ENCODE results near the gene BRCC3. TPM values are rescaled to one million over a fixed set of nuclear protein-coding genes. Genes with fewer than 3 reads are reported as not detected.

BRCC3 gene
- total RNA-seq (9.4 TPM), polyA plus RNA-seq (ENCODE audit: insufficient read depth in 1 of 8, insufficient read length in 8 of 8, low replicate concordance in 1 of 8) (10 to 100 TPM; 14.0 to 18.2 (median 16.0) TPM)
- long read RNA-seq, donor 1, partial matches to known transcripts: 0 of 3 reads
- long read RNA-seq, donor 1, other reads (novel, unspliced or antisense): 0 of 3 reads
- long read RNA-seq, donor 2: 0 reads
- long read RNA-seq, donor 3, partial matches to known transcripts: 0 of 4 reads
- long read RNA-seq, donor 3, other reads (novel, unspliced or antisense): 0 of 4 reads
- long read RNA-seq, donor 4, partial matches to known transcripts: 0 of 2 reads
- long read RNA-seq, donor 4, other reads (novel, unspliced or antisense): 0 of 2 reads
- long read RNA-seq, donor 5, partial matches to known transcripts: 0 of 4 reads
- long read RNA-seq, donor 5, other reads (novel, unspliced or antisense): 0 of 4 reads
- long read RNA-seq, donor 6, partial matches to known transcripts: 0 of 5 reads
- long read RNA-seq, donor 6, other reads (novel, unspliced or antisense): 0 of 5 reads
- long read RNA-seq, donor 7, transcript BRCC3-208 (10 exons, 2,694 nt): major isoform, 5 of 6 reads
- long read RNA-seq, donor 7, partial matches to known transcripts: 0 of 6 reads
- long read RNA-seq, donor 7, other reads (novel, unspliced or antisense): 0 of 6 reads
- long read RNA-seq, donor 8, partial matches to known transcripts: 0 of 1 reads
- long read RNA-seq, donor 8, other reads (novel, unspliced or antisense): 0 of 1 reads
- long read RNA-seq, donor 9, partial matches to known transcripts: 0 of 1 reads
- long read RNA-seq, donor 9, other reads (novel, unspliced or antisense): 0 of 1 reads
- long read RNA-seq, donor 10, transcript BRCC3-208 (10 exons, 2,694 nt): major isoform, 6 of 6 reads
- long read RNA-seq, donor 10, partial matches to known transcripts: 0 of 6 reads
- long read RNA-seq, donor 10, other reads (novel, unspliced or antisense): 0 of 6 reads
- long read RNA-seq, donor 11, partial matches to known transcripts: 0 of 4 reads
- long read RNA-seq, donor 11, other reads (novel, unspliced or antisense): 0 of 4 reads

- Histone ChIP-seq H3K9me3 (replicated peaks; ENCODE audit: control insufficient read depth, low read depth, low read length) (no peaks in the 10 kb centered on the region), H3K4me3 (ENCODE audit: low read length) (peak within 1 kb of the TSS; percentile 73), H3K36me3 (ENCODE audit: control insufficient read depth, insufficient read depth, low read length) (peaks cover 5% of the 10 kb centered on the region), H3K27me3 (ENCODE audit: control insufficient read depth, insufficient read depth, low read length) (no peaks in the 10 kb centered on the region), H3K4me1 (ENCODE audit: control insufficient read depth, insufficient read depth, low read length) (no peaks in the 10 kb centered on the region), H3K27ac (ENCODE audit: low read length) (peak within 1 kb of the TSS; percentile 90)
- DNase-seq: peak; percentile 87
- WGBS (ENCODE audit: insufficient coverage): 27% methylated on average over 68 of the region's 81 CpGs
Measured at GRCh38 chrX:155070975-155071693, at the start of gene BRCC3, which contains the start of the genes CMC4 and MTCP1. BRCC3 (plus strand) TSS chrX:155071508; CDS start chrX:155071528, 20 bp downstream. CMC4 (minus strand) TSS chrX:155071136; CDS start chrX:155064023, 7,113 bp downstream. MTCP1 (minus strand) TSS chrX:155071136; CDS start chrX:155066010, 5,126 bp downstream.

- no peaks in the 10 kb centered on the region for H3K4me1 ChIP-seq (ENCODE audit: control insufficient read depth, insufficient read depth, low read length)
- no peak within 1 kb of the TSS for H3K27ac ChIP-seq (ENCODE audit: low read length)
Measured at GRCh38 chrX:155022585-155022984, 48.7 kb upstream of the BRCC3 start, which contains the start of gene F8. F8 (minus strand) TSS chrX:155022723; CDS start chrX:155022552, 171 bp downstream.

GRCh38 chrX:155023907-155024833 lies 47.1 kb upstream of the BRCC3 start:
- Histone ChIP-seq H3K4me1 (ENCODE audit: control insufficient read depth, insufficient read depth, low read length) (peaks cover 3% of the 10 kb centered on the region), H3K4me3 (ENCODE audit: low read length) (no peak overlapping the region), H3K27me3 (ENCODE audit: control insufficient read depth, insufficient read depth, low read length) (no peaks in the 10 kb centered on the region), H3K36me3 (ENCODE audit: control insufficient read depth, insufficient read depth, low read length) (no peaks in the 10 kb centered on the region), H3K9me3 (replicated peaks; ENCODE audit: control insufficient read depth, low read depth, low read length) (no peaks in the 10 kb centered on the region), H3K27ac (ENCODE audit: low read length) (no peak overlapping the region)
- WGBS (ENCODE audit: insufficient coverage): 94% methylated on average over 4 of the region's 6 CpGs
- DNase-seq: no peak

More at GRCh38 chrX:155022585-155022984, 48.7 kb upstream of the BRCC3 start, which contains the start of gene F8:
- Histone ChIP-seq H3K27me3 (ENCODE audit: control insufficient read depth, insufficient read depth, low read length) (no peaks in the 10 kb centered on the region), H3K36me3 (ENCODE audit: control insufficient read depth, insufficient read depth, low read length) (no peaks in the 10 kb centered on the region), H3K4me3 (ENCODE audit: low read length) (no peak within 1 kb of the TSS), H3K9me3 (replicated peaks; ENCODE audit: control insufficient read depth, low read depth, low read length) (no peaks in the 10 kb centered on the region)
- DNase-seq: no peak
- no CpG with 5 or more reads among the region's 1 CpG for WGBS (ENCODE audit: insufficient coverage)

- peak overlapping the region; percentile 69 for H3K4me3 ChIP-seq (ENCODE audit: low read length)
- no peaks in the 10 kb centered on the region for H3K36me3 ChIP-seq (ENCODE audit: control insufficient read depth, insufficient read depth, low read length)
- DNase-seq: no peak
- 39% methylated on average over 13 of the region's 16 CpGs for WGBS (ENCODE audit: insufficient coverage)
- no peaks in the 10 kb centered on the region for H3K9me3 ChIP-seq (replicated peaks; ENCODE audit: control insufficient read depth, low read depth, low read length)
- peaks cover 3% of the 10 kb centered on the region for H3K4me1 ChIP-seq (ENCODE audit: control insufficient read depth, insufficient read depth, low read length)
- H3K27me3 ChIP-seq (ENCODE audit: control insufficient read depth, insufficient read depth, low read length): no peaks in the 10 kb centered on the region
- peak overlapping the region; percentile 99 for H3K27ac ChIP-seq (ENCODE audit: low read length)
Measured at GRCh38 chrX:155026420-155026726, 44.9 kb upstream of the BRCC3 start.

GRCh38 chrX:155026727-155027508 lies 44.4 kb upstream of the BRCC3 start, which contains the start of gene FUNDC2:
FUNDC2 (plus strand) TSS chrX:155026844; CDS start chrX:155026939, 95 bp downstream.
- Histone ChIP-seq H3K27me3 (ENCODE audit: control insufficient read depth, insufficient read depth, low read length) (no peaks in the 10 kb centered on the region), H3K4me1 (ENCODE audit: control insufficient read depth, insufficient read depth, low read length) (peaks cover 3% of the 10 kb centered on the region), H3K9me3 (replicated peaks; ENCODE audit: control insufficient read depth, low read depth, low read length) (no peaks in the 10 kb centered on the region), H3K27ac (ENCODE audit: low read length) (peak within 1 kb of the TSS; percentile 99), H3K4me3 (ENCODE audit: low read length) (peak within 1 kb of the TSS; percentile 69), H3K36me3 (ENCODE audit: control insufficient read depth, insufficient read depth, low read length) (no peaks in the 10 kb centered on the region)
- peak; percentile 97 for DNase-seq
- WGBS (ENCODE audit: insufficient coverage): 27% methylated on average over 75 of the region's 82 CpGs

GRCh38 chrX:155027509-155028066 lies 43.7 kb upstream of the BRCC3 start:
- no peaks in the 10 kb centered on the region for H3K27me3 ChIP-seq (ENCODE audit: control insufficient read depth, insufficient read depth, low read length)
- WGBS (ENCODE audit: insufficient coverage): 11% methylated on average over 3 of the region's 14 CpGs
- H3K4me1 ChIP-seq (ENCODE audit: control insufficient read depth, insufficient read depth, low read length): peaks cover 3% of the 10 kb centered on the region
- peak; percentile 89 for DNase-seq
- peak overlapping the region; percentile 99 for H3K27ac ChIP-seq (ENCODE audit: low read length)
- peak overlapping the region; percentile 69 for H3K4me3 ChIP-seq (ENCODE audit: low read length)
- no peaks in the 10 kb centered on the region for H3K9me3 ChIP-seq (replicated peaks; ENCODE audit: control insufficient read depth, low read depth, low read length)
- H3K36me3 ChIP-seq (ENCODE audit: control insufficient read depth, insufficient read depth, low read length): no peaks in the 10 kb centered on the region

GRCh38 chrX:155028129-155028528 lies 43.2 kb upstream of the BRCC3 start:
- DNase-seq: no peak
- 57% methylated on average over 1 of the region's 3 CpGs for WGBS (ENCODE audit: insufficient coverage)
- no peaks in the 10 kb centered on the region for H3K36me3 ChIP-seq (ENCODE audit: control insufficient read depth, insufficient read depth, low read length)

GRCh38 chrX:155028877-155029291 lies 42.4 kb upstream of the BRCC3 start:
- Histone ChIP-seq H3K36me3 (ENCODE audit: control insufficient read depth, insufficient read depth, low read length) (no peaks in the 10 kb centered on the region), H3K9me3 (replicated peaks; ENCODE audit: control insufficient read depth, low read depth, low read length) (no peaks in the 10 kb centered on the region), H3K27me3 (ENCODE audit: control insufficient read depth, insufficient read depth, low read length) (no peaks in the 10 kb centered on the region), H3K4me1 (ENCODE audit: control insufficient read depth, insufficient read depth, low read length) (peaks cover 3% of the 10 kb centered on the region), H3K4me3 (ENCODE audit: low read length) (no peak overlapping the region), H3K27ac (ENCODE audit: low read length) (peak overlapping the region; percentile 25)
- WGBS (ENCODE audit: insufficient coverage): no CpG with 5 or more reads among the region's 2 CpGs
- DNase-seq: peak; percentile 40

More at GRCh38 chrX:155028129-155028528, 43.2 kb upstream of the BRCC3 start:
- H3K9me3 ChIP-seq (replicated peaks; ENCODE audit: control insufficient read depth, low read depth, low read length): no peaks in the 10 kb centered on the region
- peak overlapping the region; percentile 99 for H3K27ac ChIP-seq (ENCODE audit: low read length)
- H3K27me3 ChIP-seq (ENCODE audit: control insufficient read depth, insufficient read depth, low read length): no peaks in the 10 kb centered on the region
- peaks cover 3% of the 10 kb centered on the region for H3K4me1 ChIP-seq (ENCODE audit: control insufficient read depth, insufficient read depth, low read length)
- peak overlapping the region; percentile 69 for H3K4me3 ChIP-seq (ENCODE audit: low read length)
